Endothelial cell of umbilical vein (primary cell): Measurements from ENCODE around the gene TRIM32. TPM values are rescaled to one million over a fixed set of nuclear protein-coding genes. Genes with fewer than 3 reads are reported as not detected.

Experiments
- BruUV-seq: library from RNA; stranded (reverse); fragments of 400-500 nt; replicated peaks from 2 replicates; lab custom pipeline; 2021; lab: Mats Ljungman, UMichigan
- CTCF ChIA-PET: fragments of 300-600, 350-600 bp; sonication (Branson Sonifier 250); formaldehyde crosslinking; loops from one replicate; lab custom pipeline; 2021; ENCODE audit warnings: antibody characterized with exemption, inconsistent platforms; lab: Charles Lee
- POLR2A ChIA-PET: fragments of 300-600, 350-600 bp; sonication (Branson Sonifier 250); formaldehyde crosslinking; loops from one replicate; lab custom pipeline; 2021; ENCODE audit warnings: antibody characterized with exemption, inconsistent platforms; lab: Charles Lee
- DNase-seq: peaks from one replicate; pipeline ENCODE4 v3.0.0-alpha.2; 2011; ENCODE audit warnings: low read depth, low spot score
- FAIRE-seq: peaks from 2 replicates; lab custom pipeline; 2011; peaks lifted over from hg19 to GRCh38; lab: Jason Lieb, UNC
- H2AFZ ChIP-seq: 2 replicates; pipeline ENCODE4 v1.6.0; 2012; ENCODE audit warnings: low read depth, low read length, control low read depth, inconsistent platforms
- H3K27ac ChIP-seq: 2 replicates; pipeline ENCODE4 v1.5.1; 2011; ENCODE audit warnings: low read depth, mild to moderate bottlenecking, control low read depth, low read length, moderate library complexity; ENCODE audit not compliant: insufficient read depth
- H3K27me3 ChIP-seq, 2 experiments: 2 replicates each; pipeline versions ENCODE4 v1.6.0 to v1.6.1; 2011; ENCODE audit warnings: low read length in 2 of 2, mixed read lengths in 1 of 2; ENCODE audit not compliant: control insufficient read depth in 2 of 2, insufficient read depth in 2 of 2
- H3K36me3 ChIP-seq, 2 experiments: 2 replicates in 1 of 2; 3 replicates in 1 of 2; pipeline ENCODE4 v1.5.1; 2011; ENCODE audit warnings: low read length in 2 of 2, mild to moderate bottlenecking in 1 of 2, moderate library complexity in 1 of 2; ENCODE audit not compliant: control insufficient read depth in 2 of 2, insufficient read depth in 2 of 2; ENCODE audit errors: extremely low read depth in 1 of 2
- H3K4me1 ChIP-seq: 3 replicates; pipeline ENCODE4 v1.5.1; 2011; ENCODE audit warnings: mild to moderate bottlenecking, low read length; ENCODE audit not compliant: control insufficient read depth, insufficient read depth; ENCODE audit errors: extremely low read depth
- H3K4me2 ChIP-seq: 2 replicates; pipeline ENCODE4 v1.6.1; 2011; ENCODE audit warnings: low read length, control low read depth, mixed read lengths; ENCODE audit not compliant: insufficient read depth
- H3K4me3 ChIP-seq, 3 experiments: fragments of 200-600 bp in 1 of 3; sonication (generic), shearing (Covaris generic) in 1 of 3; replicated peaks in 1 of 3; 2 replicates each; pipeline ENCODE4 v1.5.1; 2011 to 2016; ENCODE audit warnings: control low read depth in 3 of 3, low read length in 3 of 3, mild to moderate bottlenecking in 2 of 3, inconsistent platforms in 1 of 3, low read depth in 1 of 3, moderate library complexity in 1 of 3; ENCODE audit not compliant: insufficient read depth in 1 of 3
- H3K79me2 ChIP-seq: 2 replicates; pipeline ENCODE4 v1.6.0; 2012; ENCODE audit warnings: low read length, inconsistent platforms; ENCODE audit not compliant: control insufficient read depth, insufficient read depth
- H3K9ac ChIP-seq: replicated peaks from 2 replicates; pipeline ENCODE3; 2011; ENCODE audit warnings: low read length, control low read depth; ENCODE audit not compliant: insufficient read depth; ENCODE audit errors: extremely low read depth
- H3K9me1 ChIP-seq: replicated peaks from 3 replicates; pipeline ENCODE4 v1.6.0; 2011; ENCODE audit warnings: mild to moderate bottlenecking, low read length; ENCODE audit not compliant: control insufficient read depth, insufficient read depth; ENCODE audit errors: extremely low read depth
- H3K9me3 ChIP-seq: replicated peaks from 2 replicates; pipeline ENCODE4 v1.5.1; 2012; ENCODE audit warnings: low read length, inconsistent platforms; ENCODE audit not compliant: control insufficient read depth, insufficient read depth
- H4K20me1 ChIP-seq: replicated peaks from 2 replicates; pipeline ENCODE3; 2011; ENCODE audit warnings: mild to moderate bottlenecking, low read length; ENCODE audit not compliant: control insufficient read depth, insufficient read depth; ENCODE audit errors: extremely low read depth
- EZH2 ChIP-seq: IDR thresholded peaks from 2 replicates; pipeline ENCODE4 v1.6.1; 2012; ENCODE audit warnings: borderline replicate concordance, low read depth, mild to moderate bottlenecking, moderate library complexity, low read length, inconsistent platforms; ENCODE audit not compliant: severe bottlenecking
- FOS ChIP-seq: IDR thresholded peaks from 2 replicates; pipeline ENCODE4 v1.6.1; 2011; ENCODE audit warnings: mild to moderate bottlenecking, low read length, moderate library complexity, borderline replicate concordance; ENCODE audit not compliant: insufficient read depth
- GATA2 ChIP-seq: IDR thresholded peaks from 2 replicates; pipeline ENCODE4 v1.7.0; 2011; ENCODE audit warnings: low read depth, mild to moderate bottlenecking, moderate library complexity, mixed read lengths, low read length; ENCODE audit not compliant: insufficient read length, insufficient read depth
- JUN ChIP-seq: IDR thresholded peaks from 2 replicates; pipeline ENCODE4 v1.6.1; 2011; ENCODE audit warnings: borderline replicate concordance, low read depth; ENCODE audit not compliant: insufficient read length, insufficient read depth
- MYC ChIP-seq: IDR thresholded peaks from one replicate; pipeline ENCODE4 v1.6.1; 2011; ENCODE audit warnings: mild to moderate bottlenecking, low read depth, low read length
- POLR2A ChIP-seq: IDR thresholded peaks from 2 replicates; pipeline ENCODE4 v1.6.1; 2012; ENCODE audit warnings: low read depth, mild to moderate bottlenecking, control low read depth, low read length
- POLR2AphosphoS5 ChIP-seq: IDR thresholded peaks from 2 replicates; pipeline ENCODE4 v1.6.1; 2012; ENCODE audit warnings: low read depth, mild to moderate bottlenecking, control low read depth, low read length, moderate library complexity; ENCODE audit not compliant: insufficient read depth
- dilution Hi-C: fragments of 300-500 bp; cut with MboI; formaldehyde crosslinking; loops from one replicate; pipeline ENCODE4 v1.15.0; 2019; ENCODE audit warnings: low sequenced_read_pairs; ENCODE audit not compliant: extremely low pct_ligation_motif_present
- intact Hi-C: fragments of 100-400 bp; cut with micrococcal nuclease; formaldehyde crosslinking; loops from one replicate; pipeline ENCODE4 v1.10.0; 2022
- polyA plus RNA-seq, 4 experiments: library from polyadenylated mRNA; depleted of rRNA in 3 of 4; stranded (reverse) in 3 of 4; unstranded in 1 of 4; fragments of >200 nt; gene quantifications; 2 replicates each; pipeline versions ENCODE4 v1.2.1 to v1.2.3, GENCODE V29; 2011 to 2012; ENCODE audit warnings: missing spikeins in 1 of 4
- total RNA-seq: library from RNA; stranded (reverse); gene quantifications from 2 replicates; pipeline ENCODE4 v1.2.3, GENCODE V29; 2021
- TF ChIP-seq, protein P1 (sequence below), 2 donors: IDR thresholded peaks; 1 replicate in 1 of 2; 2 replicates in 1 of 2; pipeline ENCODE4 v1.5.1; 2011; ENCODE audit warnings: low read length in 2 of 2, mild to moderate bottlenecking in 2 of 2, moderate library complexity in 2 of 2, control low read depth in 1 of 2, inconsistent platforms in 1 of 2, low read depth in 1 of 2; ENCODE audit not compliant: insufficient read depth in 1 of 2; ENCODE audit errors: extremely low read depth in 1 of 2
- TF ChIP-seq, protein P2 (sequence below): IDR thresholded peaks from 2 replicates; pipeline ENCODE4 v1.6.1; 2011; ENCODE audit not compliant: insufficient read depth, insufficient read length

Gene TRIM32
- total and polyA plus RNA-seq, 2 donors (not counting 3 experiments of a cell fraction or from before 2014, with no cell fraction given), result 10.8 to 18.4 TPM

DNA sequence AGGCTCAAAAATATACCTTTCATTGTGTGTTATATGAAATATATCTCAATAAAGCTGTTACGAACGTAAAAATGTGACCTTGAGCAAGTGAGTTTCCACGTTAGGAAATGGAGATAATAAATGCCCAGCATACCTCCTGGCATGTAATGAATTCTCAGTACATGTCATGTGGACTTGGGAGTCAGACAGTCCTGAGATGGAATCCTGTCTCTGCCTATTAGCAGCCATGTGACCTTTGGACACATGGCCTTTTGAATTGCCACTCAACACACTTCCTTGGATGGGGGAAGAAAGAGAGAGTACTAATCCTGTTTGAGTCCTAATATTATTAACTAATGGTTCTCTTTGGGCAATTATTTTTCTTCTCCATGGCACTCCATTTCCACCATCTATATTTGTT, 25.7 kb downstream of the TRIM32 start:
- Histone ChIP-seq H3K4me2 (no peak overlapping the region), H3K27me3 (no peaks in the 10 kb centered on the region), H3K36me3 (no peaks in the 10 kb centered on the region), H3K9ac (no peak overlapping the region), H4K20me1 (no peaks in the 10 kb centered on the region), H3K4me3 (no peak overlapping the region), H3K9me1 (no peaks in the 10 kb centered on the region), H3K4me1 (no peaks in the 10 kb centered on the region), H2AFZ (no peak overlapping the region), H3K9me3 (no peaks in the 10 kb centered on the region), H3K27ac (no peak overlapping the region), H3K79me2 (no peaks in the 10 kb centered on the region)
- no TSS peak for BruUV-seq
- CTCF ChIA-PET, result interaction anchor here (1.2 kb wide), 1 partner anchor 24 kb away, joined by 3 read pairs; no protein-coding TSS in a partner anchor
- TF ChIP-seq, protein P1, sequence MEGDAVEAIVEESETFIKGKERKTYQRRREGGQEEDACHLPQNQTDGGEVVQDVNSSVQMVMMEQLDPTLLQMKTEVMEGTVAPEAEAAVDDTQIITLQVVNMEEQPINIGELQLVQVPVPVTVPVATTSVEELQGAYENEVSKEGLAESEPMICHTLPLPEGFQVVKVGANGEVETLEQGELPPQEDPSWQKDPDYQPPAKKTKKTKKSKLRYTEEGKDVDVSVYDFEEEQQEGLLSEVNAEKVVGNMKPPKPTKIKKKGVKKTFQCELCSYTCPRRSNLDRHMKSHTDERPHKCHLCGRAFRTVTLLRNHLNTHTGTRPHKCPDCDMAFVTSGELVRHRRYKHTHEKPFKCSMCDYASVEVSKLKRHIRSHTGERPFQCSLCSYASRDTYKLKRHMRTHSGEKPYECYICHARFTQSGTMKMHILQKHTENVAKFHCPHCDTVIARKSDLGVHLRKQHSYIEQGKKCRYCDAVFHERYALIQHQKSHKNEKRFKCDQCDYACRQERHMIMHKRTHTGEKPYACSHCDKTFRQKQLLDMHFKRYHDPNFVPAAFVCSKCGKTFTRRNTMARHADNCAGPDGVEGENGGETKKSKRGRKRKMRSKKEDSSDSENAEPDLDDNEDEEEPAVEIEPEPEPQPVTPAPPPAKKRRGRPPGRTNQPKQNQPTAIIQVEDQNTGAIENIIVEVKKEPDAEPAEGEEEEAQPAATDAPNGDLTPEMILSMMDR (IDR thresholded peaks at IDR 0.05; ENCODE audit: extremely low read depth in 1 of 2, insufficient read depth in 1 of 2, low read depth in 1 of 2, low read length in 2 of 2), result no peak
- TF ChIP-seq POLR2AphosphoS5, result no peak
- no peak for TF ChIP-seq MYC
- no peak for TF ChIP-seq JUN
- no peak for TF ChIP-seq FOS
- no peak for TF ChIP-seq POLR2A
- TF ChIP-seq GATA2, result no peak
- TF ChIP-seq EZH2, result no peak
- TF ChIP-seq, protein P2, sequence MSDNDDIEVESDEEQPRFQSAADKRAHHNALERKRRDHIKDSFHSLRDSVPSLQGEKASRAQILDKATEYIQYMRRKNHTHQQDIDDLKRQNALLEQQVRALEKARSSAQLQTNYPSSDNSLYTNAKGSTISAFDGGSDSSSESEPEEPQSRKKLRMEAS, result no peak
- FAIRE-seq (no peak), DNase-seq (no peak)
- intact Hi-C loops, result no loop called here
- POLR2A ChIA-PET, result no interaction called here
- dilution Hi-C loops, result no loop called here
